Measurements from ENCODE around the gene SYCP2L.

GRCh38 chr6:10947966-10948365 is 61.1 kb downstream of the SYCP2L start:
- TF ChIP-seq POLR2A (IDR thresholded peaks at IDR 0.05) = no peak
- TF ChIP-seq CTCF (IDR thresholded peaks at IDR 0.05) = no peak
